ENCODE data around the gene HMGXB4. TPM values are rescaled to one million over a fixed set of nuclear protein-coding genes. Genes with fewer than 3 reads are reported as not detected.
A peak's percentile ranks its signal among the peaks of the same experiment; 100 is the strongest.

HMGXB4 gene
- total RNA-seq, result 19.2 and 20.9 TPM in 2 replicates

- H3K4me2 ChIP-seq (ENCODE audit: insufficient read depth, low read length), result peak within 1 kb of the TSS; percentile 99
These were observed at the start of gene HMGXB4 for GRCh38 chr22:35257321-35258190. Gene HMGXB4, plus strand, starts transcription at chr22:35257493. Its CDS starts 4,898 bp downstream, at chr22:35262391.

GRCh38 chr22:35208003-35208402 lies 49.3 kb upstream of the HMGXB4 start:
- Histone ChIP-seq H3K79me2 (ENCODE audit: insufficient read depth, low read length) (no peaks in the 10 kb centered on the region), H3K27me3 (ENCODE audit: insufficient read depth, low read length) (peaks cover 5% of the 10 kb centered on the region), H2AFZ (ENCODE audit: low read length) (no peak overlapping the region), H4K20me1 (ENCODE audit: insufficient read depth, low read length) (no peaks in the 10 kb centered on the region), H3K4me3 (ENCODE audit: insufficient read depth, low read length) (no peak overlapping the region), H3K4me1 (ENCODE audit: insufficient read depth, low read length) (no peaks in the 10 kb centered on the region), H3K4me2 (ENCODE audit: insufficient read depth, low read length) (no peak overlapping the region), H3K36me3 (ENCODE audit: insufficient read depth, low read length) (no peaks in the 10 kb centered on the region), H3K27ac (ENCODE audit: low read depth, low read length) (no peak overlapping the region), H3K9me3 (ENCODE audit: low read depth, low read length) (no peaks in the 10 kb centered on the region)
- no peak for TF ChIP-seq CTCF (IDR thresholded peaks at IDR 0.05; ENCODE audit: extremely low read depth, low read depth, low read length)
- no peak for DNase-seq (ENCODE audit: insufficient read length, low spot score, missing footprints)

More at GRCh38 chr22:35257321-35258190, at the start of gene HMGXB4:
- H3K27ac ChIP-seq (ENCODE audit: low read depth, low read length), result peak within 1 kb of the TSS; percentile 78
- no peaks in the 10 kb centered on the region for H3K27me3 ChIP-seq (ENCODE audit: insufficient read depth, low read length)
- H3K4me3 ChIP-seq (ENCODE audit: insufficient read depth, low read length), result peak within 1 kb of the TSS; percentile 91
- H3K36me3 ChIP-seq (ENCODE audit: insufficient read depth, low read length), result peaks cover 5% of the 10 kb centered on the region
- H3K4me1 ChIP-seq (ENCODE audit: insufficient read depth, low read length), result peaks cover 15% of the 10 kb centered on the region
- H3K79me2 ChIP-seq (ENCODE audit: insufficient read depth, low read length), result peaks cover 53% of the 10 kb centered on the region
- no peaks in the 10 kb centered on the region for H3K9me3 ChIP-seq (ENCODE audit: low read depth, low read length)
- peaks cover 17% of the 10 kb centered on the region for H4K20me1 ChIP-seq (ENCODE audit: insufficient read depth, low read length)
- H2AFZ ChIP-seq (ENCODE audit: low read length), result peak within 1 kb of the TSS; percentile 97
- peak; percentile 98 for DNase-seq (ENCODE audit: insufficient read length, low spot score, missing footprints)
- no peak for TF ChIP-seq CTCF (IDR thresholded peaks at IDR 0.05; ENCODE audit: extremely low read depth, low read depth, low read length)

GRCh38 chr22:35209203-35209602 lies 48.1 kb upstream of the HMGXB4 start:
- Histone ChIP-seq H3K4me2 (ENCODE audit: insufficient read depth, low read length) (no peak overlapping the region), H2AFZ (ENCODE audit: low read length) (no peak overlapping the region), H3K27me3 (ENCODE audit: insufficient read depth, low read length) (peaks cover 6% of the 10 kb centered on the region), H4K20me1 (ENCODE audit: insufficient read depth, low read length) (no peaks in the 10 kb centered on the region), H3K79me2 (ENCODE audit: insufficient read depth, low read length) (no peaks in the 10 kb centered on the region), H3K9me3 (ENCODE audit: low read depth, low read length) (no peaks in the 10 kb centered on the region), H3K27ac (ENCODE audit: low read depth, low read length) (no peak overlapping the region), H3K36me3 (ENCODE audit: insufficient read depth, low read length) (no peaks in the 10 kb centered on the region), H3K4me1 (ENCODE audit: insufficient read depth, low read length) (no peaks in the 10 kb centered on the region), H3K4me3 (ENCODE audit: insufficient read depth, low read length) (no peak overlapping the region)
- TF ChIP-seq CTCF (IDR thresholded peaks at IDR 0.05; ENCODE audit: extremely low read depth, low read depth, low read length), result no peak
- DNase-seq (ENCODE audit: insufficient read length, low spot score, missing footprints), result no peak

GRCh38 chr22:35212009-35212408 lies 45.3 kb upstream of the HMGXB4 start:
- Histone ChIP-seq H3K9me3 (ENCODE audit: low read depth, low read length) (no peaks in the 10 kb centered on the region), H3K27ac (ENCODE audit: low read depth, low read length) (no peak overlapping the region), H4K20me1 (ENCODE audit: insufficient read depth, low read length) (no peaks in the 10 kb centered on the region), H3K79me2 (ENCODE audit: insufficient read depth, low read length) (no peaks in the 10 kb centered on the region), H3K4me3 (ENCODE audit: insufficient read depth, low read length) (no peak overlapping the region), H3K36me3 (ENCODE audit: insufficient read depth, low read length) (no peaks in the 10 kb centered on the region), H2AFZ (ENCODE audit: low read length) (no peak overlapping the region), H3K4me1 (ENCODE audit: insufficient read depth, low read length) (no peaks in the 10 kb centered on the region), H3K27me3 (ENCODE audit: insufficient read depth, low read length) (peaks cover 10% of the 10 kb centered on the region), H3K4me2 (ENCODE audit: insufficient read depth, low read length) (no peak overlapping the region)
- TF ChIP-seq CTCF (IDR thresholded peaks at IDR 0.05; ENCODE audit: extremely low read depth, low read depth, low read length), result no peak
- DNase-seq (ENCODE audit: insufficient read length, low spot score, missing footprints), result no peak
